ENCODE results near the gene SEMA5A. TPM values are rescaled to one million over a fixed set of nuclear protein-coding genes. Genes with fewer than 3 reads are reported as not detected.

Gene SEMA5A
- total and polyA plus RNA-seq, 2 of the 13 experiments (the other 11 are each of a cell fraction or from before 2014, with no cell fraction given): 0.01 TPM; not detected in 1

GRCh38 chr5:9241479-9242305 lies 304.2 kb downstream of the SEMA5A start:
- CTCF ChIA-PET (ENCODE audit: low intra/inter-chr PET ratio, low total read pairs): no interaction called here
- H3K27me3 ChIP-seq (ENCODE audit: control insufficient read depth in 1 of 2, insufficient read depth in 2 of 2, low read length in 2 of 2): no peaks in the 10 kb centered on the region
- H3K4me3 ChIP-seq (replicated peaks in 1 of 3; ENCODE audit: insufficient read depth in 1 of 3, low read depth in 2 of 3, low read length in 3 of 3): no peak overlapping the region
- H3K36me3 ChIP-seq (replicated peaks in 1 of 2; ENCODE audit: control insufficient read depth in 1 of 2, insufficient read depth in 2 of 2, low read length in 2 of 2): no peaks in the 10 kb centered on the region
- H3K27ac ChIP-seq (ENCODE audit: extremely low read length, insufficient read depth, low read length): no peak overlapping the region
- H3K4me2 ChIP-seq (ENCODE audit: low read depth, low read length): no peak overlapping the region
- no peak overlapping the region for H2AFZ ChIP-seq (ENCODE audit: low read length)
- H3K9ac ChIP-seq (ENCODE audit: insufficient read depth, low read depth, low read length): no peak overlapping the region
- H3K79me2 ChIP-seq (ENCODE audit: insufficient read depth, low read length): no peaks in the 10 kb centered on the region
- H4K20me1 ChIP-seq (ENCODE audit: insufficient read depth, low read length): no peaks in the 10 kb centered on the region
- ATAC-seq (no peak), FAIRE-seq (no peak), DNase-seq (ENCODE audit: low spot score) (no peak)
- POLR2A ChIA-PET: no interaction called here
- intact Hi-C loops (cut with micrococcal nuclease; ENCODE audit: unreplicated experiment) (no loop called here), in situ Hi-C loops (cut with HindIII; ENCODE audit: extremely low pct_ligation_motif_present, low pct_unique_long_range_greater_than_20kb) (no loop called here)
- no TSS peak for BruUV-seq (replicated peaks)
- TF ChIP-seq ZBTB49 (CRISPR knock-in tag; IDR thresholded peaks at IDR 0.05; ENCODE audit: borderline replicate concordance) (no peak), BRF2 (CRISPR knock-in tag; IDR thresholded peaks at IDR 0.05) (no peak), ZNF367 (CRISPR knock-in tag; IDR thresholded peaks at IDR 0.05; ENCODE audit: borderline replicate concordance) (no peak), AGO2 (optimal IDR thresholded peaks at IDR 0.05; ENCODE audit: low read depth, low read length) (no peak), TFDP2 (CRISPR knock-in tag; IDR thresholded peaks at IDR 0.05) (no peak), FOXJ3 (CRISPR knock-in tag; IDR thresholded peaks at IDR 0.05; ENCODE audit: borderline replicate concordance) (no peak), ZNF574 (CRISPR knock-in tag; IDR thresholded peaks at IDR 0.05) (no peak), THRA (CRISPR knock-in tag; IDR thresholded peaks at IDR 0.05; ENCODE audit: borderline replicate concordance) (no peak), ZNF441 (CRISPR knock-in tag; IDR thresholded peaks at IDR 0.05; ENCODE audit: borderline replicate concordance) (no peak), ZNF850 (CRISPR knock-in tag; conservative IDR thresholded peaks at IDR 0.05) (no peak)
- no peaks in the 10 kb centered on the region for H3K9me3 ChIP-seq (ENCODE audit: low read length)
- no peaks in the 10 kb centered on the region for H3K4me1 ChIP-seq (ENCODE audit: insufficient read depth, low read length)
- 32% methylated on average over 9 of the region's 9 CpGs for WGBS (ENCODE audit: low lambda C conversion rate)
